ENCODE data around the gene FUT8.
"Not testable (repeated sequence)": the region's sequence is repeated elsewhere in the genome, so short reads cannot be mapped to it uniquely, and the experiment has no call there.

The FUT8 gene

GRCh38 chr14:65422088-65422834 lies 9.7 kb downstream of the FUT8 start:
- Histone ChIP-seq H3K27me3 (ENCODE audit: control insufficient read depth, insufficient read depth, low read length) (no peaks in the 10 kb centered on the region), H3K4me1 (ENCODE audit: control insufficient read depth, insufficient read depth, low read length) (no peaks in the 10 kb centered on the region), H3K9me3 (ENCODE audit: control insufficient read depth, low read length) (no peaks in the 10 kb centered on the region), H3K4me3 (ENCODE audit: low read length) (no peak overlapping the region), H3K36me3 (ENCODE audit: control insufficient read depth, insufficient read depth, low read length) (no peaks in the 10 kb centered on the region), H3K9ac (ENCODE audit: low read length) (no peak overlapping the region)

GRCh38 chr14:65423982-65424381 lies 11.5 kb downstream of the FUT8 start:
- Histone ChIP-seq H3K4me3 (ENCODE audit: low read length) (no peak overlapping the region), H3K9me3 (ENCODE audit: control insufficient read depth, low read length) (no peaks in the 10 kb centered on the region), H3K27me3 (ENCODE audit: control insufficient read depth, insufficient read depth, low read length) (no peaks in the 10 kb centered on the region), H3K4me1 (ENCODE audit: control insufficient read depth, insufficient read depth, low read length) (no peaks in the 10 kb centered on the region), H3K36me3 (ENCODE audit: control insufficient read depth, insufficient read depth, low read length) (no peaks in the 10 kb centered on the region), H3K9ac (ENCODE audit: low read length) (no peak overlapping the region)

DNA sequence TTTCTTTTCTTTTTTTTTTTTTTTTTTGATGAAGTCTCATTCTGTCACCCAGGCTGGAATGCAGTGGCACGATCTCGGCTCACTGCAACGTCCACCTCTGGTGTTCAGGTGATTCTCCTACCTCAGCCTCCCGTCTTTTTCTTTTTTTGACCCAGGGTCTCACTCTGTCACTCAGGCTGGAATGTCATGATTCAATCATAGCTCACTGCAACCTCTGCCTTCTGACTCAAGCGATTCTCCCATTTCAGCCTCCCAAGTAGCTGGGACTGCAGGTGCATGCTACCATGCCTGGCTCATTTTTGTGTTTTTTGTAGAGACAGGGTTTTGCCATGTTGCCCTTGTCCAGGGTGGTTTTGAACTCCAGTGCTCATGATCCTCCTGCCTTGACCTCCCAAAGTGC lies 12.0 kb downstream of the FUT8 start:
- Histone ChIP-seq H3K9ac (ENCODE audit: low read length) (no peak overlapping the region), H3K9me3 (ENCODE audit: control insufficient read depth, low read length) (no peaks in the 10 kb centered on the region), H3K36me3 (ENCODE audit: control insufficient read depth, insufficient read depth, low read length) (no peaks in the 10 kb centered on the region), H3K4me1 (ENCODE audit: control insufficient read depth, insufficient read depth, low read length) (no peaks in the 10 kb centered on the region), H3K27me3 (ENCODE audit: control insufficient read depth, insufficient read depth, low read length) (no peaks in the 10 kb centered on the region), H3K4me3 (ENCODE audit: low read length) (no peak overlapping the region)

- no peaks in the 10 kb centered on the region for H3K36me3 ChIP-seq (ENCODE audit: control insufficient read depth, insufficient read depth, low read length)
- no peak overlapping the region for H3K9ac ChIP-seq (ENCODE audit: low read length)
- H3K4me1 ChIP-seq (ENCODE audit: control insufficient read depth, insufficient read depth, low read length) = no peaks in the 10 kb centered on the region
- no peaks in the 10 kb centered on the region for H3K9me3 ChIP-seq (ENCODE audit: control insufficient read depth, low read length)
- no peak overlapping the region for H3K4me3 ChIP-seq (ENCODE audit: low read length)
- no peaks in the 10 kb centered on the region for H3K27me3 ChIP-seq (ENCODE audit: control insufficient read depth, insufficient read depth, low read length)
Observed at GRCh38 chr14:65425885-65426284, 13.4 kb downstream of the FUT8 start.

DNA sequence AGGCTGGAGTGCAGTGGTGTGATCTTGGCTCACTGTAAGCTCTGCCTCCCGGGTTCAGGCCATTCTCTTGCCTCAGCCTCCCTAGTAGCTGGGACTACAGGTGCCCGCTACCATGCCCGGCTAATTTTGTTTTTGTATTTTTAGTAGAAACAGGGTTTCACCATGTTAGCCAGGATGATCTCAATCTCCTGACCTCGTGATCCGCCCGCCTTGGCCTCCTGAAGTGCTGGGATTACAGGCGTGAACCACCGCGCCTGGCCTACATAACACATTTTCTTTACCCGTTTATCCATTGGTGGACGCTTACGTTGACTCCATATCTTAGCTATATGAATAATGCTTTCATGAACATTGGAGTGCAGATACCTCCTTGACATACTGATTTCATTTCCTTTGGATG lies 14.4 kb downstream of the FUT8 start:
- not testable (repeated sequence) for H3K4me1 ChIP-seq (ENCODE audit: control insufficient read depth, insufficient read depth, low read length)

DNA sequence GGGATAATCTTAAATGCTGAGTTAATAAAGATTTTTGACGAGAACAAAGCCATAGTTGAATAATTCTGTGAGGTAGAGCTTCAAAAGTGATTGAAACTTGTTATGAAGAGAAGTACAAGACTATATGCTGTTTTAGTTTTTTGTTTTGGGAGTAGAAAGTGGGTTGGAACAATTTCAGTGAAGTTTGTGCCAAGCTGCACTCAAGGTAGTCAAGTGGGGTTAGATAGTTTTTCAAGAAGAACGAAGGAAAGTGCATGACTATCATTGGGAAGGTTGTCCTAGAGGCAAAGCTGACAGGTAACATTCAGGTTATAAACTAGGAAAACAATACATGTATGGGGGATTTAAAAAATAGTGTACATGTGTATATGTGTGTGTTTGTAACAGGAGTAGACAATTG lies 16.2 kb downstream of the FUT8 start:
- Histone ChIP-seq H3K27me3 (ENCODE audit: control insufficient read depth, insufficient read depth, low read length) (no peaks in the 10 kb centered on the region), H3K36me3 (ENCODE audit: control insufficient read depth, insufficient read depth, low read length) (no peaks in the 10 kb centered on the region), H3K9ac (ENCODE audit: low read length) (no peak overlapping the region), H3K4me1 (ENCODE audit: control insufficient read depth, insufficient read depth, low read length) (peaks cover 7% of the 10 kb centered on the region), H3K4me3 (ENCODE audit: low read length) (no peak overlapping the region), H3K9me3 (ENCODE audit: control insufficient read depth, low read length) (no peaks in the 10 kb centered on the region)

More for the DNA sequence above, 14.4 kb downstream of the FUT8 start:
- H3K4me3 ChIP-seq (ENCODE audit: low read length); H3K9me3 ChIP-seq (ENCODE audit: control insufficient read depth, low read length); H3K36me3 ChIP-seq (ENCODE audit: control insufficient read depth, insufficient read depth, low read length); H3K27me3 ChIP-seq (ENCODE audit: control insufficient read depth, insufficient read depth, low read length); H3K9ac ChIP-seq (ENCODE audit: low read length): not testable (repeated sequence)

- H3K4me1 ChIP-seq (ENCODE audit: control insufficient read depth, insufficient read depth, low read length) = peaks cover 7% of the 10 kb centered on the region
- no peaks in the 10 kb centered on the region for H3K36me3 ChIP-seq (ENCODE audit: control insufficient read depth, insufficient read depth, low read length)
- no peaks in the 10 kb centered on the region for H3K27me3 ChIP-seq (ENCODE audit: control insufficient read depth, insufficient read depth, low read length)
- no peak overlapping the region for H3K9ac ChIP-seq (ENCODE audit: low read length)
- H3K9me3 ChIP-seq (ENCODE audit: control insufficient read depth, low read length) = no peaks in the 10 kb centered on the region
- no peak overlapping the region for H3K4me3 ChIP-seq (ENCODE audit: low read length)
Observed at GRCh38 chr14:65429757-65430156, 17.2 kb downstream of the FUT8 start.

GRCh38 chr14:65431245-65431644 lies 18.7 kb downstream of the FUT8 start:
- H3K4me3 ChIP-seq (ENCODE audit: low read length) = no peak overlapping the region
- H3K36me3 ChIP-seq (ENCODE audit: control insufficient read depth, insufficient read depth, low read length) = no peaks in the 10 kb centered on the region
- no peaks in the 10 kb centered on the region for H3K27me3 ChIP-seq (ENCODE audit: control insufficient read depth, insufficient read depth, low read length)
- no peaks in the 10 kb centered on the region for H3K9me3 ChIP-seq (ENCODE audit: control insufficient read depth, low read length)
- H3K9ac ChIP-seq (ENCODE audit: low read length) = no peak overlapping the region
- peaks cover 7% of the 10 kb centered on the region for H3K4me1 ChIP-seq (ENCODE audit: control insufficient read depth, insufficient read depth, low read length)

DNA sequence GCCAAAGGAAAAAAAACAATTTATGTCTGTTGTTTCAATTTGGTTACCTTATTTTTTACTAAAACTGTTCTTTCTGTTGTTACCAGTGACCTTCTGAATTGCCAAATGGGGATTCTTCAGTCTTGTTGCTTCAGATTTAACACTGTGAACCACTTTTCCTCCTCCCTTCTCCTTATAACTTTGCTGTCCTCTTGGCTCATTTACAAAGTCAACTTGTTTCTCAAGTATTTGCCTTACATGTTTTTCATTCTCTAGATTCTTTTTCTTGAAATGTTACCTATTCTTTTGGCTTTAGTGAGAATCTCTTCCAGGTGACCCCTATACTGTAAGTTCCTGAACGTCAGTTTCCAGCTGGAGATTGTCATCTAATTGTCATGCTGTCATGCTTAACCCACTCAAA lies 19.4 kb downstream of the FUT8 start:
- Histone ChIP-seq H3K9ac (ENCODE audit: low read length) (no peak overlapping the region), H3K9me3 (ENCODE audit: control insufficient read depth, low read length) (no peaks in the 10 kb centered on the region), H3K4me1 (ENCODE audit: control insufficient read depth, insufficient read depth, low read length) (peaks cover 11% of the 10 kb centered on the region), H3K27me3 (ENCODE audit: control insufficient read depth, insufficient read depth, low read length) (no peaks in the 10 kb centered on the region), H3K36me3 (ENCODE audit: control insufficient read depth, insufficient read depth, low read length) (no peaks in the 10 kb centered on the region), H3K4me3 (ENCODE audit: low read length) (no peak overlapping the region)

- H3K36me3 ChIP-seq (ENCODE audit: control insufficient read depth, insufficient read depth, low read length) = no peaks in the 10 kb centered on the region
- no peaks in the 10 kb centered on the region for H3K9me3 ChIP-seq (ENCODE audit: control insufficient read depth, low read length)
- no peaks in the 10 kb centered on the region for H3K27me3 ChIP-seq (ENCODE audit: control insufficient read depth, insufficient read depth, low read length)
- no peak overlapping the region for H3K4me3 ChIP-seq (ENCODE audit: low read length)
- peaks cover 11% of the 10 kb centered on the region for H3K4me1 ChIP-seq (ENCODE audit: control insufficient read depth, insufficient read depth, low read length)
- H3K9ac ChIP-seq (ENCODE audit: low read length) = no peak overlapping the region
Observed at GRCh38 chr14:65432361-65432948, 19.9 kb downstream of the FUT8 start.

- H3K4me3 ChIP-seq (ENCODE audit: low read length) = no peak overlapping the region
- no peaks in the 10 kb centered on the region for H3K9me3 ChIP-seq (ENCODE audit: control insufficient read depth, low read length)
- H3K4me1 ChIP-seq (ENCODE audit: control insufficient read depth, insufficient read depth, low read length) = peaks cover 11% of the 10 kb centered on the region
- H3K36me3 ChIP-seq (ENCODE audit: control insufficient read depth, insufficient read depth, low read length) = no peaks in the 10 kb centered on the region
- no peak overlapping the region for H3K9ac ChIP-seq (ENCODE audit: low read length)
- no peaks in the 10 kb centered on the region for H3K27me3 ChIP-seq (ENCODE audit: control insufficient read depth, insufficient read depth, low read length)
Observed at GRCh38 chr14:65433157-65433556, 20.6 kb downstream of the FUT8 start.

DNA sequence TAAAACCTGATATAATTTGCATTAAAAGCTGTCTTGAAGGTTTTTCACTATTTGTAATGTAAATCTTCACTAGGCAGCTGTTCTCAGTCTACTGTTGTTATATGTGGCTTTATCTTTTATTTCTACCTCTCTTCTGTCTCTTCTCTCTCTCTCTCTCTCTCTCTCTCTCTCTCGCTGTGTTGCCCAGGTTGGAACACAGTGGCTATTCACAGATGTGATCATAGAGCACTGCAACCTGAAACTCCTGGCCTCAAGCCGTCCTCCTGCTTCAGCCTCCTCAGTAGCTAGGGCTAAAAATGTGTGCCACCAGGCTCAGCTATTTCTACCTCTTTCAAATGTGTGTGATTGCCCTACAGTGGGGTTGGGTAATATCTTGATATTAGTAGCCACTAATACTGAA lies 21.1 kb downstream of the FUT8 start:
- no peaks in the 10 kb centered on the region for H3K27me3 ChIP-seq (ENCODE audit: control insufficient read depth, insufficient read depth, low read length)
- no peaks in the 10 kb centered on the region for H3K36me3 ChIP-seq (ENCODE audit: control insufficient read depth, insufficient read depth, low read length)
- H3K9ac ChIP-seq (ENCODE audit: low read length) = no peak overlapping the region
- no peaks in the 10 kb centered on the region for H3K9me3 ChIP-seq (ENCODE audit: control insufficient read depth, low read length)
- H3K4me3 ChIP-seq (ENCODE audit: low read length) = no peak overlapping the region
- H3K4me1 ChIP-seq (ENCODE audit: control insufficient read depth, insufficient read depth, low read length) = peaks cover 11% of the 10 kb centered on the region
